ENCODE measurements around the gene SSBP3.

SSBP3 gene

DNA sequence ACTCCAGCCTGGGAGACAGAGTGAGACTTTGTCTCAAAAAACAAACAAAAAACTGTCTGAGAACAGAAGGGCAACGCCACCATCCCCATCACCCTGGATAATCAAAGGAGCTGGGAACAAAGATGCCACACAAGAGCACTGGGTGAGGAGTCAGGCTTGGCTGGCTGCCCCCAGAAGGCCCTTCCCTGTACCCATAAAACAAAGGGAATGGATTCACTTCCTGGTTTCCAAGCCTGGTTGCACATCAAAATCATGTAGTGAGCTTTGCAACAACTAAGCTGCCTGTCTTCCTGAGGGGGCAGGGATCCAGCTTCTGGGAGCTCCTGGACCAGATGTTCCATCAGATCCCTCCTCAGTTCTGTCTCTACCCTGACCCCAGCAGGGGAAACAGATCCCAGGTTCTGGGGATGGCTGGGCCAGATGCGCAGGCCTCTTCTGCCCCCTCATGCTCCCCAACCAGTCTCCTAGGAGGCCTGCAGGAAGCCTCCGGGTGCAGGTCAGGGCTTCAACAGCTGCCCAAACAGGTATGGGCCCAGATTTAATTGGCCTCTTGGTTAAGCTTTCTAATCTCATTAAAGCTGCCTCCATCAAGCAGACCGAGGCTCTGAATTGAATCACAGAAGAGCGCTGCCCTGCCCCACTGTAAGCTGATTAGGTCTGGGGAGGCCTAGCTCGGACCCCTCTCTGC lies 108.5 kb downstream of the SSBP3 start:
- DNase-seq (ENCODE audit: low read depth in 1 of 2, low spot score in 1 of 2): no peak
- no peak for TF ChIP-seq GABPA (IDR thresholded peaks at IDR 0.05; ENCODE audit: low read depth)
- TF ChIP-seq, protein P1, sequence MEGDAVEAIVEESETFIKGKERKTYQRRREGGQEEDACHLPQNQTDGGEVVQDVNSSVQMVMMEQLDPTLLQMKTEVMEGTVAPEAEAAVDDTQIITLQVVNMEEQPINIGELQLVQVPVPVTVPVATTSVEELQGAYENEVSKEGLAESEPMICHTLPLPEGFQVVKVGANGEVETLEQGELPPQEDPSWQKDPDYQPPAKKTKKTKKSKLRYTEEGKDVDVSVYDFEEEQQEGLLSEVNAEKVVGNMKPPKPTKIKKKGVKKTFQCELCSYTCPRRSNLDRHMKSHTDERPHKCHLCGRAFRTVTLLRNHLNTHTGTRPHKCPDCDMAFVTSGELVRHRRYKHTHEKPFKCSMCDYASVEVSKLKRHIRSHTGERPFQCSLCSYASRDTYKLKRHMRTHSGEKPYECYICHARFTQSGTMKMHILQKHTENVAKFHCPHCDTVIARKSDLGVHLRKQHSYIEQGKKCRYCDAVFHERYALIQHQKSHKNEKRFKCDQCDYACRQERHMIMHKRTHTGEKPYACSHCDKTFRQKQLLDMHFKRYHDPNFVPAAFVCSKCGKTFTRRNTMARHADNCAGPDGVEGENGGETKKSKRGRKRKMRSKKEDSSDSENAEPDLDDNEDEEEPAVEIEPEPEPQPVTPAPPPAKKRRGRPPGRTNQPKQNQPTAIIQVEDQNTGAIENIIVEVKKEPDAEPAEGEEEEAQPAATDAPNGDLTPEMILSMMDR (IDR thresholded peaks at IDR 0.05; ENCODE audit: insufficient read depth, low read length): no peak
- TF ChIP-seq SPI1 (IDR thresholded peaks at IDR 0.05; ENCODE audit: borderline replicate concordance, low read depth): no peak
- TF ChIP-seq, protein P2, sequence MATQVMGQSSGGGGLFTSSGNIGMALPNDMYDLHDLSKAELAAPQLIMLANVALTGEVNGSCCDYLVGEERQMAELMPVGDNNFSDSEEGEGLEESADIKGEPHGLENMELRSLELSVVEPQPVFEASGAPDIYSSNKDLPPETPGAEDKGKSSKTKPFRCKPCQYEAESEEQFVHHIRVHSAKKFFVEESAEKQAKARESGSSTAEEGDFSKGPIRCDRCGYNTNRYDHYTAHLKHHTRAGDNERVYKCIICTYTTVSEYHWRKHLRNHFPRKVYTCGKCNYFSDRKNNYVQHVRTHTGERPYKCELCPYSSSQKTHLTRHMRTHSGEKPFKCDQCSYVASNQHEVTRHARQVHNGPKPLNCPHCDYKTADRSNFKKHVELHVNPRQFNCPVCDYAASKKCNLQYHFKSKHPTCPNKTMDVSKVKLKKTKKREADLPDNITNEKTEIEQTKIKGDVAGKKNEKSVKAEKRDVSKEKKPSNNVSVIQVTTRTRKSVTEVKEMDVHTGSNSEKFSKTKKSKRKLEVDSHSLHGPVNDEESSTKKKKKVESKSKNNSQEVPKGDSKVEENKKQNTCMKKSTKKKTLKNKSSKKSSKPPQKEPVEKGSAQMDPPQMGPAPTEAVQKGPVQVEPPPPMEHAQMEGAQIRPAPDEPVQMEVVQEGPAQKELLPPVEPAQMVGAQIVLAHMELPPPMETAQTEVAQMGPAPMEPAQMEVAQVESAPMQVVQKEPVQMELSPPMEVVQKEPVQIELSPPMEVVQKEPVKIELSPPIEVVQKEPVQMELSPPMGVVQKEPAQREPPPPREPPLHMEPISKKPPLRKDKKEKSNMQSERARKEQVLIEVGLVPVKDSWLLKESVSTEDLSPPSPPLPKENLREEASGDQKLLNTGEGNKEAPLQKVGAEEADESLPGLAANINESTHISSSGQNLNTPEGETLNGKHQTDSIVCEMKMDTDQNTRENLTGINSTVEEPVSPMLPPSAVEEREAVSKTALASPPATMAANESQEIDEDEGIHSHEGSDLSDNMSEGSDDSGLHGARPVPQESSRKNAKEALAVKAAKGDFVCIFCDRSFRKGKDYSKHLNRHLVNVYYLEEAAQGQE (IDR thresholded peaks at IDR 0.05; ENCODE audit: insufficient replicate concordance, low read depth): no peak
- no peak for TF ChIP-seq POLR2AphosphoS5 (IDR thresholded peaks at IDR 0.05; ENCODE audit: low read depth)
- H3K4me3 ChIP-seq (replicated peaks; ENCODE audit: insufficient read depth, low read length): no peak overlapping the region
- H3K27ac ChIP-seq (replicated peaks): no peak overlapping the region
- no peaks in the 10 kb centered on the region for H3K27me3 ChIP-seq (ENCODE audit: insufficient read depth, poor library complexity, severe bottlenecking)

DNA sequence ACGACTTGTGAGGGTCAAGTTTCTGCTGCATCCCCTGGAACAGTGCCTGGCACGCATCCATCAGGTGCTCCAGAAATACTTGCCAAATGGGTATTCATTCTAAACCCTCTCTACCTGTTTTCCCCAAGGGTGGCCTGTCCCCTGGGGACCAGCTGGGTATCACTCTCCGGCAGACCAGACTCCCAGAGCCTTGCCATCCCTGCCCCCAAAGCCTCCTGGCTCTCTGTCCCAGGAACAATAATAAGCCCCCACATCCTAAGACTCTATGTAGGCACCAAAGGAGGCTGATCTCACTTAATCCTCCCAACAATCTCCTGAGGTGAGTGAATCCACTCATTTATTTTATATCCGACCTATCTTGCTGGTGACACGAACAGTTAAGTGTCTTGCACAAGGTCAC lies 109.5 kb downstream of the SSBP3 start:
- DNase-seq (ENCODE audit: low read depth in 1 of 2, low spot score in 1 of 2): no peak
- TF ChIP-seq, protein P2 (IDR thresholded peaks at IDR 0.05; ENCODE audit: insufficient replicate concordance, low read depth): no peak
- TF ChIP-seq GABPA (IDR thresholded peaks at IDR 0.05; ENCODE audit: low read depth) (no peak), POLR2AphosphoS5 (IDR thresholded peaks at IDR 0.05; ENCODE audit: low read depth) (no peak), SPI1 (IDR thresholded peaks at IDR 0.05; ENCODE audit: borderline replicate concordance, low read depth) (no peak)
- TF ChIP-seq, protein P1 (IDR thresholded peaks at IDR 0.05; ENCODE audit: insufficient read depth, low read length): no peak
- Histone ChIP-seq H3K4me3 (replicated peaks; ENCODE audit: insufficient read depth, low read length) (no peak overlapping the region), H3K27me3 (ENCODE audit: insufficient read depth, poor library complexity, severe bottlenecking) (no peaks in the 10 kb centered on the region), H3K27ac (replicated peaks) (no peak overlapping the region)

DNA sequence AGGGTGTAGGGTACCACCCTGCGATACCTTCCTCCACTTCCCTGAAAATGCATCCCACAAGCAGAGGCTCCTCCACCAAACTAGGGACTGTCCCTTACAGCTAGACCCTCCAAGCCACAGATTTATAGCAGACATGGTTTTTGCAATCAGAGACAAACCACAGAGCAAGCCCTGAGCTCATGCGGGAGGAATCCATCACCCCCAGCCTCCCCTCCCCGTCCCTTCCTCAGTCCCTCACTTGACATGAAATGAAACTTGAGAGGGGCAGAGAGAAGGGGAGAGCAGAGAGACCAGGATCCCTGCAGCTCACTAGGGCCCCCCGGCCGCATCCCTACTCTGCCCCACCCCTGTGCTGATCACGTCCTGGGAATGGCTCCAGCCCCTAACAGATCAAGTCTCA lies 111.3 kb downstream of the SSBP3 start:
- no peak for TF ChIP-seq SPI1 (IDR thresholded peaks at IDR 0.05; ENCODE audit: borderline replicate concordance, low read depth)
- no peak for TF ChIP-seq POLR2AphosphoS5 (IDR thresholded peaks at IDR 0.05; ENCODE audit: low read depth)
- TF ChIP-seq, protein P2 (IDR thresholded peaks at IDR 0.05; ENCODE audit: insufficient replicate concordance, low read depth): no peak
- TF ChIP-seq, protein P1 (IDR thresholded peaks at IDR 0.05; ENCODE audit: insufficient read depth, low read length): no peak
- H3K4me3 ChIP-seq (replicated peaks; ENCODE audit: insufficient read depth, low read length): no peak overlapping the region
- DNase-seq (ENCODE audit: low read depth in 1 of 2, low spot score in 1 of 2): no peak
- no peak overlapping the region for H3K27ac ChIP-seq (replicated peaks)
- no peaks in the 10 kb centered on the region for H3K27me3 ChIP-seq (ENCODE audit: insufficient read depth, poor library complexity, severe bottlenecking)

Data from HL-60 (cell line).